H1 (cell line): Measurements from ENCODE around the gene ZNF512B. TPM values are rescaled to one million over a fixed set of nuclear protein-coding genes. Genes with fewer than 3 reads are reported as not detected.

Source experiments
- CTCF ChIA-PET: fragments of 300-600 bp; sonication (Branson Sonifier 250); formaldehyde crosslinking; loops from one replicate; lab custom pipeline; 2021; ENCODE audit not compliant: partially characterized antibody; lab: Charles Lee
- POLR2A ChIA-PET: fragments of 300-600 bp; sonication (Branson Sonifier 250); formaldehyde crosslinking; loops from one replicate; lab custom pipeline; 2021; ENCODE audit warnings: inconsistent platforms; ENCODE audit not compliant: partially characterized antibody; lab: Charles Lee
- DNase-seq, 2 experiments: peaks; one replicate each; pipeline versions ENCODE4 v3.0.0 to v3.0.0-alpha.2; 2010 to 2022; ENCODE audit warnings: low spot score in 2 of 2, low read depth in 1 of 2, mixed read lengths in 1 of 2
- FAIRE-seq: peaks from 2 replicates; lab custom pipeline; 2011; peaks lifted over from hg19 to GRCh38; lab: Jason Lieb, UNC
- H2AFZ ChIP-seq: 2 replicates; pipeline ENCODE4 v1.8.1; 2012; ENCODE audit warnings: low read length, inconsistent platforms
- H2AK5ac ChIP-seq: 2 replicates; pipeline ENCODE4 v1.6.1; 2013; ENCODE audit warnings: low read depth, low read length
- H2BK120ac ChIP-seq: replicated peaks from 2 replicates; pipeline ENCODE3; 2013; ENCODE audit warnings: low read depth, low read length, inconsistent platforms
- H2BK12ac ChIP-seq: 2 replicates; pipeline ENCODE4 v1.6.1; 2013; ENCODE audit warnings: low read depth, low read length
- H2BK15ac ChIP-seq: 2 replicates; pipeline ENCODE4 v1.6.1; 2013; ENCODE audit warnings: low read length
- H2BK20ac ChIP-seq: 2 replicates; pipeline ENCODE4 v1.6.1; 2013; ENCODE audit warnings: low read length
- H2BK5ac ChIP-seq: 2 replicates; pipeline ENCODE4 v1.6.1; 2013; ENCODE audit warnings: low read depth, low read length
- H3K14ac ChIP-seq: 2 replicates; pipeline ENCODE4 v1.6.1; 2013; ENCODE audit warnings: inconsistent platforms; ENCODE audit not compliant: insufficient read length
- H3K18ac ChIP-seq: 2 replicates; pipeline ENCODE4 v1.6.1; 2013; ENCODE audit warnings: low read length; ENCODE audit errors: extremely low read depth
- H3K23ac ChIP-seq: 2 replicates; pipeline ENCODE4 v1.6.1; 2013; ENCODE audit warnings: inconsistent platforms; ENCODE audit not compliant: insufficient read length
- H3K23me2 ChIP-seq: 2 replicates; pipeline ENCODE4 v1.6.1; 2013; ENCODE audit warnings: low read depth, low read length
- H3K27ac ChIP-seq: 2 replicates; pipeline ENCODE4 v1.6.1; 2011; ENCODE audit warnings: low read depth, low read length, inconsistent platforms
- H3K27me3 ChIP-seq, 4 experiments: replicated peaks in 1 of 4; 1 replicate in 1 of 4; 2 replicates in 3 of 4; pipeline versions ENCODE4 v1.6.1 to v1.8.1; 2011 to 2013; ENCODE audit warnings: low read length in 3 of 4, mild to moderate bottlenecking in 3 of 4, inconsistent platforms in 2 of 4, mixed read lengths in 2 of 4, moderate library complexity in 1 of 4; ENCODE audit not compliant: control insufficient read depth in 3 of 4, insufficient read depth in 3 of 4; ENCODE audit errors: extremely low read depth in 1 of 4
- H3K36me3 ChIP-seq, 4 experiments: 2 replicates each; pipeline versions ENCODE4 v1.6.1 to v1.8.1; 2011 to 2013; ENCODE audit warnings: mild to moderate bottlenecking in 4 of 4, low read length in 3 of 4, moderate library complexity in 2 of 4, control low read depth in 1 of 4, inconsistent platforms in 1 of 4; ENCODE audit not compliant: insufficient read depth in 4 of 4, control insufficient read depth in 2 of 4
- H3K4ac ChIP-seq: replicated peaks from 2 replicates; pipeline ENCODE3; 2013; ENCODE audit warnings: low read length, low read depth, mixed read lengths, inconsistent platforms; ENCODE audit not compliant: insufficient read length
- H3K4me1 ChIP-seq, 4 experiments: replicated peaks in 1 of 4; 1 replicate in 1 of 4; 2 replicates in 3 of 4; pipeline versions ENCODE4 v1.6.1 to v1.8.1; 2011 to 2013; ENCODE audit warnings: low read length in 3 of 4, inconsistent platforms in 2 of 4, mixed read lengths in 1 of 4; ENCODE audit not compliant: insufficient read depth in 4 of 4, control insufficient read depth in 3 of 4
- H3K4me2 ChIP-seq, 2 experiments: 2 replicates each; pipeline versions ENCODE4 v1.6.1 to v1.8.1; 2011 to 2013; ENCODE audit warnings: low read depth in 2 of 2, low read length in 2 of 2, control low read depth in 1 of 2, inconsistent platforms in 1 of 2, mild to moderate bottlenecking in 1 of 2; ENCODE audit not compliant: insufficient read depth in 1 of 2
- H3K4me3 ChIP-seq, 4 experiments: fragments of 200-600, 300-600 bp in 1 of 4; sonication (generic), shearing (Covaris generic), sonication (Bioruptor Twin) in 1 of 4; 2 replicates each; pipeline versions ENCODE4 v1.5.1 to v1.8.1; 2011 to 2016; ENCODE audit warnings: low read length in 4 of 4, low read depth in 3 of 4, control low read depth in 2 of 4, inconsistent platforms in 2 of 4, mild to moderate bottlenecking in 2 of 4, mixed read lengths in 1 of 4, moderate library complexity in 1 of 4; ENCODE audit not compliant: insufficient read depth in 2 of 4; ENCODE audit errors: extremely low read depth in 1 of 4
- H3K56ac ChIP-seq: replicated peaks from 2 replicates; pipeline ENCODE3; 2013; ENCODE audit warnings: low read depth, mild to moderate bottlenecking, mixed read lengths, low read length, inconsistent platforms; ENCODE audit not compliant: insufficient read length
- H3K79me1 ChIP-seq: 2 replicates; pipeline ENCODE4 v1.6.1; 2013; ENCODE audit warnings: low read depth, low read length, control low read depth
- H3K79me2 ChIP-seq, 2 experiments: 2 replicates each; pipeline versions ENCODE4 v1.6.1 to v1.8.1; 2012 to 2013; ENCODE audit warnings: low read length in 2 of 2, mild to moderate bottlenecking in 2 of 2, inconsistent platforms in 1 of 2; ENCODE audit not compliant: insufficient read depth in 2 of 2, control insufficient read depth in 1 of 2
- H3K9ac ChIP-seq, 4 experiments: replicated peaks in 1 of 4; 1 replicate in 1 of 4; 2 replicates in 3 of 4; pipeline versions ENCODE4 v1.6.1 to v1.8.1; 2011 to 2013; ENCODE audit warnings: low read depth in 3 of 4, low read length in 3 of 4, control low read depth in 2 of 4, mild to moderate bottlenecking in 2 of 4, moderate library complexity in 2 of 4, inconsistent platforms in 1 of 4; ENCODE audit errors: extremely low read depth in 1 of 4
- H3K9me3 ChIP-seq, 2 experiments: 2 replicates each; pipeline versions ENCODE4 v1.6.1 to v1.8.1; 2012 to 2013; ENCODE audit warnings: mild to moderate bottlenecking in 2 of 2, moderate library complexity in 2 of 2, control low read depth in 1 of 2, inconsistent platforms in 1 of 2, low read depth in 1 of 2, low read length in 1 of 2, mixed read lengths in 1 of 2; ENCODE audit not compliant: insufficient read depth in 2 of 2
- H4K20me1 ChIP-seq, 2 experiments: replicated peaks in 1 of 2; 2 replicates each; pipeline versions ENCODE3 to v1.8.1; 2011 to 2013; ENCODE audit warnings: inconsistent platforms in 2 of 2, low read length in 2 of 2, mild to moderate bottlenecking in 1 of 2; ENCODE audit not compliant: insufficient read depth in 2 of 2, control insufficient read depth in 1 of 2
- H4K5ac ChIP-seq: 2 replicates; pipeline ENCODE4 v1.6.1; 2013; ENCODE audit warnings: low read length, low read depth, mixed read lengths, inconsistent platforms; ENCODE audit not compliant: insufficient read length
- H4K8ac ChIP-seq: 2 replicates; pipeline ENCODE4 v1.8.0; 2013; ENCODE audit warnings: mild to moderate bottlenecking, moderate library complexity, low read length, inconsistent platforms; ENCODE audit not compliant: insufficient read depth; ENCODE audit errors: extremely low read depth
- H4K91ac ChIP-seq: replicated peaks from 2 replicates; pipeline ENCODE3; 2013; ENCODE audit warnings: low read length, mixed read lengths, inconsistent platforms; ENCODE audit not compliant: insufficient read length
- CEBPB ChIP-seq: IDR thresholded peaks from 2 replicates; pipeline ENCODE4 v1.6.1; 2012; ENCODE audit warnings: low read depth, low read length
- CTBP2 ChIP-seq: IDR thresholded peaks from 2 replicates; pipeline ENCODE4 v1.7.0; 2011; ENCODE audit warnings: borderline replicate concordance, mild to moderate bottlenecking, moderate library complexity, mixed read lengths, low read length; ENCODE audit not compliant: insufficient read depth, insufficient read length
- GABPA ChIP-seq: IDR thresholded peaks from 2 replicates; pipeline ENCODE4 v1.6.1; 2011; ENCODE audit warnings: mild to moderate bottlenecking, low read length, moderate library complexity, borderline replicate concordance; ENCODE audit not compliant: insufficient read depth
- JUN ChIP-seq: IDR thresholded peaks from 2 replicates; pipeline ENCODE4 v1.6.1; 2011; ENCODE audit warnings: low read depth, mild to moderate bottlenecking, improper control_type of control experiment, low read length
- KDM5A ChIP-seq: fragments of 200-600 bp; IDR thresholded peaks from 2 replicates; pipeline ENCODE4 v1.7.1; 2012; ENCODE audit warnings: mild to moderate bottlenecking, low read length, inconsistent platforms, mixed read lengths
- RFX5 ChIP-seq: IDR thresholded peaks from 2 replicates; pipeline ENCODE4 v1.6.1; 2011; ENCODE audit warnings: low read depth, low read length, improper control_type of control experiment, borderline replicate concordance
- RXRA ChIP-seq: IDR thresholded peaks from 2 replicates; pipeline ENCODE4 v1.6.1; 2011; ENCODE audit warnings: low read depth, mild to moderate bottlenecking, low read length, moderate library complexity; ENCODE audit not compliant: insufficient read depth
- SUZ12 ChIP-seq: fragments of 200-600 bp; sonication (generic); IDR thresholded peaks from 2 replicates; pipeline ENCODE4 v1.6.1; 2012; ENCODE audit warnings: mild to moderate bottlenecking, inconsistent platforms, low read length, moderate library complexity, mixed read lengths
- ZNF274 ChIP-seq: IDR thresholded peaks from 2 replicates; pipeline ENCODE4 v1.7.0; 2012; ENCODE audit warnings: low read length, borderline replicate concordance; ENCODE audit errors: extremely low read depth
- WGBS, 2 experiments: shearing (Covaris generic) in 1 of 2; methylation state at CpG; one replicate each; pipeline versions ENCODE4 v1.1.6 to v1.1.7; 2013 to 2015; ENCODE audit warnings: low lambda C conversion rate in 2 of 2, mixed read lengths in 2 of 2, inconsistent platforms in 1 of 2, low coverage in 1 of 2, missing lambda C conversion rate in 1 of 2; ENCODE audit not compliant: insufficient replicate concordance in 2 of 2, insufficient coverage in 1 of 2, insufficient read length in 1 of 2; ENCODE audit errors: extremely low coverage in 1 of 2, missing lambda C conversion rate in 1 of 2; 5-methylcytosine and 5-hydroxymethylcytosine counted together
- polyA plus RNA-seq, 7 experiments: library from polyadenylated mRNA; depleted of rRNA in 3 of 7; stranded (reverse) in 5 of 7; unstranded in 2 of 7; fragments of >200 nt in 5 of 7; fragments of 200-250 nt in 2 of 7; gene quantifications; 1 replicate in 5 of 7; 2 replicates in 1 of 7; 4 replicates in 1 of 7; pipeline versions ENCODE4 v1.2.1 to v1.2.3, GENCODE V29; 2011 to 2013; ENCODE audit warnings: missing spikeins in 2 of 7, mixed read lengths in 2 of 7
- total RNA-seq: library from RNA; stranded (reverse); fragmentation: NEBNext Ultra II Directional; extraction: Animal tissue kit (Norgen Biotek cat#: 25700); gene quantifications from 2 replicates; pipeline ENCODE4 v1.2.1, GENCODE V29; 2021
- TF ChIP-seq, protein P1 (sequence below): IDR thresholded peaks from 2 replicates; pipeline ENCODE4 v1.6.1; 2011; ENCODE audit warnings: low read depth, mild to moderate bottlenecking, low read length; ENCODE audit not compliant: insufficient read depth

ZNF512B gene
- total and polyA plus RNA-seq, 2 of the 8 experiments (the other 6 are each of a cell fraction or from before 2014, with no cell fraction given), result 7.3 to 26.6 TPM

DNA sequence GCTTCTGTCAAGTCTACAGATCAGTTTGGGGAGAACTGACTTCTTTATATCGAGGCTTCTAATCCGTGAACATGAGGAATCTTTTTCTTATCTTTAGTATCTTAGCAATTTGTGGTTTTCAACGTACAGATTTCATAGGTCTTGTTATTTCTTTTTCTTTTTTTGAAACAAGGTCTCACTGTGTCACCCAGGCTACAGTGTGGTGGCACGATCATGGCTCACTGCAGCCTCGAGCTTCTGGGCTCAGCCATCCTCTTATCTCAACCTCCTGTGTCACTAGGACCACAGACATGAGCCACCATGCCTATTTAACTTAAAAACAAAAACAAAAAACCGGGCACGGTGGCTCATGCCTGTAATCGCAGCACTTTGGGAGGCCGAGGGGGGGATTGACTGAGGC lies 45.5 kb downstream of the ZNF512B start:
- no peaks in the 10 kb centered on the region for H3K9me3 ChIP-seq
- H2BK5ac ChIP-seq, result no peak overlapping the region
- no peak overlapping the region for H3K27ac ChIP-seq
- no peak overlapping the region for H3K23ac ChIP-seq
- H2BK20ac ChIP-seq, result no peak overlapping the region
- H3K27me3 ChIP-seq, result no peaks in the 10 kb centered on the region
- H2BK15ac ChIP-seq, result no peak overlapping the region
- ChIA-PET POLR2A (interaction anchor here (0.6 to 0.8 kb wide), 2 partner anchors 10 to 607 kb away, joined by 3 read pairs; no protein-coding TSS in a partner anchor), CTCF (interaction anchor here (1.1 to 6.2 kb wide), 4 partner anchors 10 to 48 kb away, joined by 3 to 57 read pairs (median 4); no protein-coding TSS in a partner anchor)
- no peak overlapping the region for H2BK120ac ChIP-seq
- no peak overlapping the region for H3K4me3 ChIP-seq
- H3K4ac ChIP-seq, result no peak overlapping the region
- no peak for DNase-seq
- TF ChIP-seq RFX5 (no peak), CTBP2 (no peak), JUN (no peak), KDM5A (no peak), RXRA (no peak), SUZ12 (no peak), ZNF274 (no peak), GABPA (no peak), CEBPB (no peak)
- TF ChIP-seq, protein P1, sequence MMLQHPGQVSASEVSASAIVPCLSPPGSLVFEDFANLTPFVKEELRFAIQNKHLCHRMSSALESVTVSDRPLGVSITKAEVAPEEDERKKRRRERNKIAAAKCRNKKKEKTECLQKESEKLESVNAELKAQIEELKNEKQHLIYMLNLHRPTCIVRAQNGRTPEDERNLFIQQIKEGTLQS, result no peak
- no peak overlapping the region for H4K91ac ChIP-seq
- H3K36me3 ChIP-seq, result peaks cover 0 to 14% (median 8%) of the 10 kb centered on the region in 4 experiments; a peak in 6 of 8 replicates
- H4K8ac ChIP-seq, result no peak overlapping the region
- H3K9ac ChIP-seq, result no peak overlapping the region
- no peaks in the 10 kb centered on the region for H3K23me2 ChIP-seq
- H3K4me2 ChIP-seq, result no peak overlapping the region
- H4K20me1 ChIP-seq, result peaks cover 0 to 4% of the 10 kb centered on the region in 2 experiments
- H3K18ac ChIP-seq, result no peak overlapping the region
- H3K79me2 ChIP-seq, result peaks cover 0 to 5% of the 10 kb centered on the region in 2 experiments; a peak in 1 of 4 replicates
- H2BK12ac ChIP-seq, result no peak overlapping the region
- WGBS, 2 experiments, result 93% methylated on average over 9 of the region's 9 CpGs; no CpG with 5 or more reads in 1 of the 2 experiments
- H3K79me1 ChIP-seq, result no peaks in the 10 kb centered on the region; the same call in 1 of the 2 replicates
- H3K4me1 ChIP-seq, result no peaks in the 10 kb centered on the region
- FAIRE-seq, result no peak
- H3K14ac ChIP-seq, result no peak overlapping the region
- H3K56ac ChIP-seq, result no peak overlapping the region
- H2AK5ac ChIP-seq, result no peak overlapping the region
- no peak overlapping the region for H4K5ac ChIP-seq
- no peak overlapping the region for H2AFZ ChIP-seq
